K562 (cell line): ENCODE measurements around the gene TRIO.

Experiments
- CBX2 ChIP-seq: fragments of 200-600 bp; sonication (generic); IDR thresholded peaks from one replicate; pipeline ENCODE4 v1.6.1; 2012; ENCODE audit warnings: mild to moderate bottlenecking, low read length, inconsistent platforms; ENCODE audit not compliant: insufficient read depth, poor library complexity, severe bottlenecking
- CEBPB ChIP-seq: fragments of 450-650 bp; IDR thresholded peaks from 2 replicates; pipeline ENCODE4 v1.6.1; 2016; ENCODE audit warnings: missing genetic modification characterization, missing compliant biosample characterization
- CTCF ChIP-seq, 3 experiments: IDR thresholded peaks in 2 of 3; conservative IDR thresholded peaks in 1 of 3; 2 replicates each; pipeline ENCODE4 v1.5.1; 2011 to 2012; ENCODE audit warnings: low read length in 3 of 3, mild to moderate bottlenecking in 3 of 3, control low read depth in 2 of 3, improper control_type of control experiment in 1 of 3, inconsistent platforms in 1 of 3, low read depth in 1 of 3, mixed read lengths in 1 of 3, moderate library complexity in 1 of 3; ENCODE audit not compliant: insufficient read depth in 2 of 3
- E2F1 ChIP-seq: sonication (generic); formaldehyde crosslinking; IDR thresholded peaks from 2 replicates; pipeline ENCODE4 v1.8.1; 2023; ENCODE audit warnings: mild to moderate bottlenecking, missing genetic modification reagents, moderate library complexity
- EP400 ChIP-seq: fragments of 450-650 bp; IDR thresholded peaks from 2 replicates; pipeline ENCODE4 v1.6.1; 2017; ENCODE audit warnings: antibody characterized with exemption, mild to moderate bottlenecking, moderate library complexity
- GTF2F1 ChIP-seq: IDR thresholded peaks from 2 replicates; pipeline ENCODE4 v1.6.1; 2011; ENCODE audit warnings: low read depth, low read length, improper control_type of control experiment
- KLF1 ChIP-seq: fragments of 450-650 bp; IDR thresholded peaks from 2 replicates; pipeline ENCODE4 v1.6.1; 2016; ENCODE audit warnings: missing genetic modification characterization, missing compliant biosample characterization
- MAX ChIP-seq: sonication (generic); formaldehyde crosslinking; IDR thresholded peaks from 2 replicates; pipeline ENCODE4 v1.9.0; 2022; ENCODE audit warnings: mild to moderate bottlenecking, missing genetic modification reagents
- POLR2A ChIP-seq: fragments of 450-650 bp; conservative IDR thresholded peaks from 2 replicates; pipeline ENCODE4 v1.6.1; 2016
- SMAD3 ChIP-seq: fragments of 450-650 bp; formaldehyde crosslinking; conservative IDR thresholded peaks from 2 replicates; pipeline ENCODE4 v1.4.0; 2020; ENCODE audit warnings: mild to moderate bottlenecking
- USF2 ChIP-seq: sonication (generic); formaldehyde crosslinking; IDR thresholded peaks from 2 replicates; pipeline ENCODE4 v1.5.0; 2020; ENCODE audit warnings: missing genetic modification reagents
- ZBTB7A ChIP-seq: IDR thresholded peaks from 2 replicates; pipeline ENCODE4 v1.6.1; 2011; ENCODE audit warnings: low read depth, mild to moderate bottlenecking, low read length, moderate library complexity, borderline replicate concordance; ENCODE audit not compliant: control insufficient read depth
- ZNF436 ChIP-seq: fragments of 250-450, 450-650 bp; sonication (Bioruptor Pico); formaldehyde crosslinking; IDR thresholded peaks from 2 replicates; pipeline ENCODE4 v1.7.0; 2020; ENCODE audit warnings: mild to moderate bottlenecking

- TF ChIP-seq ZNF436 (CRISPR knock-in tag) = no peak
- TF ChIP-seq MAX (CRISPR knock-in tag) = no peak
- no peak for TF ChIP-seq CTCF (IDR thresholded peaks at IDR 0.05 in 2 of 3, conservative IDR thresholded peaks at IDR 0.05 in 1 of 3; ENCODE audit: insufficient read depth in 2 of 3, low read depth in 1 of 3, low read length in 3 of 3)
- TF ChIP-seq KLF1 (tag) = no peak
- no peak for TF ChIP-seq SMAD3 (CRISPR knock-in tag)
- TF ChIP-seq ZBTB7A = no peak
- TF ChIP-seq GTF2F1 = no peak
- TF ChIP-seq USF2 (CRISPR knock-in tag) = no peak
- TF ChIP-seq EP400 = no peak
- no peak for TF ChIP-seq CBX2
- no peak for TF ChIP-seq CEBPB
- TF ChIP-seq E2F1 (CRISPR knock-in tag) = no peak
- TF ChIP-seq POLR2A = no peak
These were observed 363.5 kb downstream of the TRIO start for GRCh38 chr5:14506661-14507060.
